Measurements from ENCODE around the gene NCAN. TPM values are rescaled to one million over a fixed set of nuclear protein-coding genes. Genes with fewer than 3 reads are reported as not detected.

NCAN gene
- total and polyA plus RNA-seq, 9 of the 15 experiments (the other 6 are each of a cell fraction or from before 2014, with no cell fraction given), result 0.04 TPM; not detected in 8

GRCh38 chr19:19185853-19186740 is 25.7 kb upstream of the NCAN start (continued):
- TF ChIP-seq GATA2 (CRISPR knock-in tag; IDR thresholded peaks at IDR 0.05), result no peak
- TF ChIP-seq CSDE1 (IDR thresholded peaks at IDR 0.05), result no peak
- no peak for TF ChIP-seq IRF2 (CRISPR knock-in tag; IDR thresholded peaks at IDR 0.05)
- TF ChIP-seq SLC30A9 (CRISPR knock-in tag; IDR thresholded peaks at IDR 0.05), result no peak
- peak; percentile 25; the same call in 1 of the 2 replicates for TF ChIP-seq RBFOX2 (IDR thresholded peaks at IDR 0.05; ENCODE audit: low read depth, low read length)
- TF ChIP-seq STAT5A (IDR thresholded peaks at IDR 0.05; ENCODE audit: borderline replicate concordance, low read length), result no peak
- TF ChIP-seq CREM (IDR thresholded peaks at IDR 0.05; ENCODE audit: low read depth), result 0 out of 2 replicates have a peak, but pooled peaks have one; percentile 17
- TF ChIP-seq PTTG1 (tag; IDR thresholded peaks at IDR 0.05; ENCODE audit: low read depth), result no peak
- no peak for TF ChIP-seq COPS2 (conservative IDR thresholded peaks at IDR 0.05)
- no peak for TF ChIP-seq KLF10 (CRISPR knock-in tag; IDR thresholded peaks at IDR 0.05)
- TF ChIP-seq SNRNP70 (optimal IDR thresholded peaks at IDR 0.05; ENCODE audit: low read depth, low read length), result no peak
- no peak for TF ChIP-seq ESRRA (IDR thresholded peaks at IDR 0.05; ENCODE audit: borderline replicate concordance, low read depth)
- no peak for TF ChIP-seq CAMTA2 (CRISPR knock-in tag; conservative IDR thresholded peaks at IDR 0.05)
- no peak for TF ChIP-seq CXXC5 (CRISPR knock-in tag; IDR thresholded peaks at IDR 0.05)
- no peak for TF ChIP-seq SRSF1 (IDR thresholded peaks at IDR 0.05; ENCODE audit: low read depth, low read length)
- TF ChIP-seq NFRKB (IDR thresholded peaks at IDR 0.05; ENCODE audit: low read depth), result no peak
- TF ChIP-seq STAT5B (CRISPR knock-in tag; IDR thresholded peaks at IDR 0.05), result no peak
- peak; percentile 52 for TF ChIP-seq POLR2G (IDR thresholded peaks at IDR 0.05; ENCODE audit: low read depth, low read length)
- no peak for TF ChIP-seq RREB1 (CRISPR knock-in tag; IDR thresholded peaks at IDR 0.05)
- TF ChIP-seq NCOA1 (IDR thresholded peaks at IDR 0.05; ENCODE audit: low read depth), result no peak
- no peak for TF ChIP-seq PBX2 (CRISPR knock-in tag; IDR thresholded peaks at IDR 0.05; ENCODE audit: low read depth)
- no peak for TF ChIP-seq PBX2 (tag; conservative IDR thresholded peaks at IDR 0.05; ENCODE audit: low read depth)
- TF ChIP-seq CHD2 (IDR thresholded peaks at IDR 0.05; ENCODE audit: low read depth, low read length), result peak; percentile 76

Measured in K562 (cell line).